Measurements from ENCODE around the gene GTF2H1. TPM values are rescaled to one million over a fixed set of nuclear protein-coding genes. Genes with fewer than 3 reads are reported as not detected.

Gene GTF2H1
- total and polyA plus RNA-seq, 9 of the 15 experiments (the other 6 are each of a cell fraction or from before 2014, with no cell fraction given) = 56.9 to 126 (median 92.1) TPM

GRCh38 chr11:18313965-18314763 lies 8.2 kb upstream of the GTF2H1 start:
- peak; percentile 93 for ATAC-seq
- H2AFZ ChIP-seq (ENCODE audit: low read depth, low read length) = peak overlapping the region; percentile 37; the same call in 1 of the 2 replicates
- H3K79me2 ChIP-seq (ENCODE audit: control insufficient read depth, insufficient read depth, low read length) = peaks cover 57% of the 10 kb centered on the region
- no peaks in the 10 kb centered on the region for H3K9me3 ChIP-seq (replicated peaks; ENCODE audit: control insufficient read depth, insufficient read depth, low read depth, low read length)
- 49% methylated on average over 10 of the region's 10 CpGs for WGBS (ENCODE audit: insufficient coverage, low coverage, missing lambda C conversion rate)
- peak in 2 of 4 experiments; percentile 50 to 76 for DNase-seq (ENCODE audit: extremely low read depth in 1 of 4, low spot score in 3 of 4)
- ChIA-PET POLR2A (interaction anchor here (0.6 to 2.7 kb wide), 8 partner anchors 7 to 82 kb away, joined by 3 to 12 read pairs (median 4); partner anchors contain the start of genes GTF2H1 and HPS5), CTCF (ENCODE audit: low intra/inter-chr PET ratio) (no interaction called here)
- intact Hi-C loops (cut with micrococcal nuclease) (no loop called here), in situ Hi-C loops (cut with MboI) (no loop called here)
- H3K27ac ChIP-seq (ENCODE audit: extremely low read depth, low read depth, low read length) = peak overlapping the region; percentile 54
- H3K4me1 ChIP-seq (replicated peaks in 1 of 2; ENCODE audit: control insufficient read depth in 2 of 2, insufficient read depth in 2 of 2, low read length in 2 of 2) = peaks cover 8 to 27% of the 10 kb centered on the region in 2 experiments; a peak in 4 of 5 replicates
- no peaks in the 10 kb centered on the region for H3K9me1 ChIP-seq (ENCODE audit: control insufficient read depth, insufficient read depth, low read length)
- no TSS peak for BruUV-seq (replicated peaks)
- no peak overlapping the region for H3K4me3 ChIP-seq
- H3K27me3 ChIP-seq (ENCODE audit: control insufficient read depth in 2 of 2, insufficient read depth in 2 of 2, low read length in 2 of 2) = no peaks in the 10 kb centered on the region
- H3K36me3 ChIP-seq (ENCODE audit: control insufficient read depth, insufficient read depth, low read length) = peaks cover 55% of the 10 kb centered on the region
- peak; percentile 75 for FAIRE-seq
- peak overlapping the region; percentile 21; the same call in 1 of the 2 replicates for H3K4me2 ChIP-seq (ENCODE audit: insufficient read depth, low read length)
- H4K20me1 ChIP-seq (replicated peaks; ENCODE audit: control insufficient read depth, insufficient read depth, low read length) = no peaks in the 10 kb centered on the region
- peak overlapping the region; percentile 3 to 53; a peak in 2 of 4 replicates for H3K9ac ChIP-seq (ENCODE audit: insufficient read depth in 1 of 2, low read depth in 2 of 2, low read length in 2 of 2)
- no peak for TF ChIP-seq SAFB2 (IDR thresholded peaks at IDR 0.05; ENCODE audit: borderline replicate concordance, low read depth, low read length, severe bottlenecking)
- peak; percentile 52 for TF ChIP-seq ZNF316 (IDR thresholded peaks at IDR 0.05)
- TF ChIP-seq SMARCA4 (IDR thresholded peaks at IDR 0.05) = peak; percentile 9; the same call in 1 of the 2 replicates
- TF ChIP-seq SMARCA5 (IDR thresholded peaks at IDR 0.05) = peak; percentile 32; the same call in 1 of the 2 replicates
- no peak for TF ChIP-seq HLTF (IDR thresholded peaks at IDR 0.05)
- peak; percentile 2; the same call in 1 of the 2 replicates for TF ChIP-seq NFRKB (IDR thresholded peaks at IDR 0.05; ENCODE audit: low read depth)
- 0 out of 2 replicates have a peak, but pooled peaks have one; percentile 47 for TF ChIP-seq ZNF431 (CRISPR knock-in tag; IDR thresholded peaks at IDR 0.05)
- no peak for TF ChIP-seq KAT7 (CRISPR knock-in tag; IDR thresholded peaks at IDR 0.05; ENCODE audit: borderline replicate concordance)
- no peak for TF ChIP-seq STAT5B (CRISPR knock-in tag; IDR thresholded peaks at IDR 0.05)
- 0 out of 2 replicates have a peak, but pooled peaks have one; percentile 10 for TF ChIP-seq ZBTB33 (CRISPR knock-in tag; IDR thresholded peaks at IDR 0.05)
- peak; percentile 78 for TF ChIP-seq ATF3 (IDR thresholded peaks at IDR 0.05)
- no peak for TF ChIP-seq ATF3 (CRISPR knock-in tag; conservative IDR thresholded peaks at IDR 0.05)
- TF ChIP-seq CREM (IDR thresholded peaks at IDR 0.05; ENCODE audit: low read depth) = peak; percentile 55; the same call in 1 of the 2 replicates
- TF ChIP-seq JUN (IDR thresholded peaks at IDR 0.05; ENCODE audit: borderline replicate concordance, low read depth, low read length) = 0 out of 2 replicates have a peak, but pooled peaks have one; percentile 37
- no peak for TF ChIP-seq JUN (CRISPR knock-in tag; IDR thresholded peaks at IDR 0.05; ENCODE audit: borderline replicate concordance)
- TF ChIP-seq C11orf30 (IDR thresholded peaks at IDR 0.05; ENCODE audit: low read depth) = peak; percentile 47; the same call in 1 of the 2 replicates
- 0 out of 2 replicates have a peak, but pooled peaks have one; percentile 31 for TF ChIP-seq SMAD4 (CRISPR knock-in tag; conservative IDR thresholded peaks at IDR 0.05)
- TF ChIP-seq EP400 (IDR thresholded peaks at IDR 0.05) = peak; percentile 60
- TF ChIP-seq NRF1 (conservative IDR thresholded peaks at IDR 0.05 in 1 of 2, IDR thresholded peaks at IDR 0.05 in 1 of 2) = peak in 1 of 2 experiments; percentile 27; a peak in 1 of 4 replicates
- 0 out of 2 replicates have a peak, but pooled peaks have one; percentile 6 for TF ChIP-seq BCOR (IDR thresholded peaks at IDR 0.05)

Data from K562 (cell line).